HUES48 (cell line): Measurements from ENCODE around the gene YWHAE.
"Not testable (repeated sequence)": the region's sequence is repeated elsewhere in the genome, so short reads cannot be mapped to it uniquely, and the experiment has no call there.

Experiments used
- H3K27ac ChIP-seq: one replicate; pipeline ENCODE4 v1.7.0; 2013; ENCODE audit warnings: low read depth, low read length, inconsistent platforms
- H3K27me3 ChIP-seq: 2 replicates; pipeline ENCODE4 v1.6.1; 2013; ENCODE audit warnings: mild to moderate bottlenecking, low read length; ENCODE audit not compliant: control insufficient read depth, insufficient read depth
- H3K36me3 ChIP-seq: 2 replicates; pipeline ENCODE4 v1.6.1; 2013; ENCODE audit warnings: low read length; ENCODE audit not compliant: control insufficient read depth, insufficient read depth
- H3K4me1 ChIP-seq: 2 replicates; pipeline ENCODE4 v1.6.1; 2013; ENCODE audit warnings: mild to moderate bottlenecking, low read length; ENCODE audit not compliant: control insufficient read depth, insufficient read depth
- H3K4me3 ChIP-seq: 2 replicates; pipeline ENCODE4 v1.5.1; 2013; ENCODE audit warnings: mild to moderate bottlenecking, low read depth, low read length
- H3K9ac ChIP-seq: 2 replicates; pipeline ENCODE4 v1.6.1; 2013; ENCODE audit warnings: mild to moderate bottlenecking, low read depth, low read length, moderate library complexity
- H3K9me3 ChIP-seq: 2 replicates; pipeline ENCODE4 v1.6.1; 2013; ENCODE audit warnings: low read length; ENCODE audit not compliant: control insufficient read depth, insufficient read depth

YWHAE gene

DNA sequence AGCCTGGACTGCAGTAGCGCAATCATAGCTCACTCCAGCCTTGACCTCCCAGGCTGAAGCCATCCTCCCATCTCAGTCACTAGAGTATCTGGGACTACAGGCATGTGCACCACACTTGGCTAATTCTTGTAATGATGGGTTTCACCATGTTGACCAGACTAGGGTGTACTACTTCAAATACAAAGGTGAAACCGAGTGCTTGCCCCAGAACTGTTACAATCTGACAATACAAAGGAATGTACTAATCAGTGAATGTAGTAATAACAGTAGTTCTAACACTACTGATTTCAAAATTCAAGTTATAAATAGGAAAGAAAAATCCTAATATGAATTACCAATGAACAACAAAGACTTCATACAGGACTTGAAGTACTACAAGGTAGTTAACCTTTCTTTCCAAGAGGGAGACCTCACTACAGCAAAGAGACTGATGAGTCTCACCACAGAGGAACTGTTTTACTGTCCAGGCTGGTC, 31.6 kb upstream of the YWHAE start:
- no peak overlapping the region for H3K4me3 ChIP-seq
- H3K27me3 ChIP-seq = no peaks in the 10 kb centered on the region
- H3K9ac ChIP-seq = no peak overlapping the region
- no peaks in the 10 kb centered on the region for H3K4me1 ChIP-seq
- no peak overlapping the region for H3K27ac ChIP-seq
- peaks cover 54% of the 10 kb centered on the region for H3K36me3 ChIP-seq
- no peaks in the 10 kb centered on the region for H3K9me3 ChIP-seq

DNA sequence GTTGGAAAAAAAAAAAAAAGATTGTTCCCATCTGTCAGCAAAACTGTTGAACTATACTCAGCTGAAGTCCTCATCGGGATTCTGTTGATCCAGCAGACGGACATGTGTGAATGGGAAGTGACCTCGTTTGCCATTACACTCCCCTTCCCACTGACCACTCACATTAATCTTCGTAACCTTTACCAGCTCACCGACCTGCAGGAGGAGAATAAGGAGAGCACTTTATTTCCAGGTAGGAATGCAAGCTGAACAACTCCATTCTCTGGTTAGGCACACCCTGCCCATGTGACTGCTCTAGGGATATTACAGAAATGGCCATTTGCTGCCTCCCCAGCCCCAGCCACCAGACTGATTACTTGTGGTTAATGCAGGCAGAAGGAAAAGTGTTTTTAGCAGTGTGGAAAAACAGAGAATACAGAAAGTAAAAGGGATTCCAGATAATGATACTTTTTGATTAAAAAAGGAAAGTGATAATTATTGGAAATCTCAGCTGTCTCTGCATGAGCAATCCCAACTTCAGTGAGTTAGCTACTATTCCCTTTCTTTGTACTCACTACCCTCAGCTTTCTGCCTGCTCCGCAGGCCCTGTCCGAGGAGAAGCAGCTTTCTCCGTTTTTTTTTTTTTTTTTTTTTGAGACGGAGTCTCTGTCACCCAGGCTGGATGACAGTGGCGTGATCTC, 23.6 kb upstream of the YWHAE start:
- Histone ChIP-seq H3K36me3 (peaks cover 46% of the 10 kb centered on the region), H3K27ac (no peak overlapping the region), H3K9ac (no peak overlapping the region)

GRCh38 chr17:1422885-1423284, 22.9 kb upstream of the YWHAE start:
- peaks cover 46% of the 10 kb centered on the region for H3K36me3 ChIP-seq
- H3K4me3 ChIP-seq = no peak overlapping the region
- H3K9me3 ChIP-seq = no peaks in the 10 kb centered on the region
- no peaks in the 10 kb centered on the region for H3K27me3 ChIP-seq
- H3K4me1 ChIP-seq = no peaks in the 10 kb centered on the region
- no peak overlapping the region for H3K27ac ChIP-seq
- H3K9ac ChIP-seq = no peak overlapping the region

More for the DNA sequence above, 23.6 kb upstream of the YWHAE start:
- Histone ChIP-seq H3K4me3 (no peak overlapping the region), H3K4me1 (no peaks in the 10 kb centered on the region), H3K27me3 (no peaks in the 10 kb centered on the region), H3K9me3 (no peaks in the 10 kb centered on the region)

DNA sequence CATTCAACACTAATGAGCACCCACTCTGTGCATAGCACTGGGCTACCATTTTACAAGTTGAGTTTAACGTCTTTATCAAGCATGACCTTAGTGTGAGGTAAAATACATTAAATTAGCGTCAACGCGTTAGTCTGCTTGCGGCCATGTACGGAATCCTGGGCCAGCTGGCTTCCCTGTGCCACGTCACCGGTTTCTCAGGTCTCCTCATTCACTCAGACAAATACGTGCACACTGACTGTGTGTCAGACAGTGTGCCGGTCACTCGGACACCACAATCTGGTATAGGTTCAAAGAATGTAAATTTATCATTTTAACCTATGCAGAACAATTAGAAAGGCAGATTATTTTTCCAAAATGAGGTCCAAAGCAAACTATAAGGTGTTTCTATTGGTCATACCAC, 21.4 kb upstream of the YWHAE start:
- peaks cover 46% of the 10 kb centered on the region for H3K36me3 ChIP-seq

DNA sequence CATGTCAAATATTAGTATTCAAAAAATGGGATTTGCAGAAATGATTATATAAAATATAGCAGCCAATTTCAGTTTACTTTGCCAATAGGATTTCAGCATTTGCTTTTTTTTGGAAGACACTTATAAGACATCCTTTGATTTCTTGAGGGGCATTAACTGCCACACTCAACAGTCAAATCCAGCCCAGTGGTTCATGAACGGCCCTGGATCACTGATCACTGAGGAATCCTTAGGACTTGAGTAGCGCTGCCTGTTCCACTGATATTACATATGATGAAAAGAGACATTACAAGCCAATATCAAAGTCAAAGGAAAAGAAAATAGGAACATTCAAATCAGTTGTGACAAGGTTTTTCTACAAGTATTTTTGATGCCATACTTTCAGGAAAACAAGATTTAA, 21.0 kb upstream of the YWHAE start:
- Histone ChIP-seq H3K9me3 (no peaks in the 10 kb centered on the region), H3K36me3 (peaks cover 43% of the 10 kb centered on the region), H3K27ac (no peak overlapping the region), H3K9ac (no peak overlapping the region), H3K4me1 (no peaks in the 10 kb centered on the region), H3K4me3 (no peak overlapping the region), H3K27me3 (no peaks in the 10 kb centered on the region)

More for the DNA sequence above, 21.4 kb upstream of the YWHAE start:
- Histone ChIP-seq H3K27ac (no peak overlapping the region), H3K27me3 (no peaks in the 10 kb centered on the region), H3K4me1 (no peaks in the 10 kb centered on the region), H3K9me3 (no peaks in the 10 kb centered on the region), H3K9ac (no peak overlapping the region), H3K4me3 (no peak overlapping the region)

GRCh38 chr17:1420163-1420562, 20.1 kb upstream of the YWHAE start:
- H3K36me3 ChIP-seq = peaks cover 35% of the 10 kb centered on the region
- no peak overlapping the region for H3K4me3 ChIP-seq
- no peak overlapping the region for H3K27ac ChIP-seq
- H3K9me3 ChIP-seq = no peaks in the 10 kb centered on the region
- H3K9ac ChIP-seq = no peak overlapping the region
- H3K4me1 ChIP-seq = no peaks in the 10 kb centered on the region
- H3K27me3 ChIP-seq = no peaks in the 10 kb centered on the region

GRCh38 chr17:1418476-1418875, 18.5 kb upstream of the YWHAE start:
- H3K4me1 ChIP-seq, H3K9me3 ChIP-seq, H3K9ac ChIP-seq, H3K27me3 ChIP-seq, H3K4me3 ChIP-seq, H3K27ac ChIP-seq: not testable (repeated sequence)
- peaks cover 32% of the 10 kb centered on the region for H3K36me3 ChIP-seq

- Histone ChIP-seq H3K9me3 (no peaks in the 10 kb centered on the region), H3K4me1 (no peaks in the 10 kb centered on the region), H3K27ac (no peak overlapping the region), H3K4me3 (no peak overlapping the region), H3K36me3 (peaks cover 14% of the 10 kb centered on the region), H3K27me3 (no peaks in the 10 kb centered on the region), H3K9ac (no peak overlapping the region)
These were observed 16.4 kb upstream of the YWHAE start for GRCh38 chr17:1416414-1416813.

- Histone ChIP-seq H3K27me3 (no peaks in the 10 kb centered on the region), H3K9me3 (no peaks in the 10 kb centered on the region), H3K36me3 (no peaks in the 10 kb centered on the region), H3K9ac (no peak overlapping the region), H3K4me3 (no peak overlapping the region), H3K27ac (no peak overlapping the region), H3K4me1 (no peaks in the 10 kb centered on the region)
These were observed 14.6 kb upstream of the YWHAE start for GRCh38 chr17:1414634-1415033.

DNA sequence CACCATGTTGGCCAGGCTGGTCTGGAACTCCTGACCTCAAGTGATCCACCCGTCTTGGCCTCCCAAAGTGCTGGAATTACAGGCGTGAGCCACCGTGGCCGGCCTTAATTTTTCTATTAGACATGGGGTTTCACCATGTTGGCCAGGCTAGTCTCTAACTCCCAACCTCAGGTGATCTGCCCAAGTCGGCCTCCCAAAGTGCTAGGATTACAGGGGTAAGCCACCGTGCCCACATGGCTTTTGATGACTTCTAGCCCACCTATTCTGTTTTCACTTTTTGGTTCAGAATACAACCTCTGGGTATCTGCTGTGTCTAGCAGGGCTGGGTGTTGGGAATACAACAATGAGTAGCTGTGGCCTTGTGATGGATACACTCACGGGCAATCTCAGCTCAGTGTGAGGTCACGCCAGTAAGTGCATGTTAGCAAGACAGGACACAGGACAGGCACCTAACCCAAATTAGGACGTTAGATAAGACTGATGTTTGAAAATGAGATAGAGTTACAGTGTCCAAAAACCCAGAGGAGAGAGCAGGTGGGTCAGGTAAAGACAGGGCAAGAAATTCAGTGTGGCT, 14.1 kb upstream of the YWHAE start:
- Histone ChIP-seq H3K27ac (no peak overlapping the region), H3K4me3 (no peak overlapping the region), H3K9ac (no peak overlapping the region), H3K9me3 (no peaks in the 10 kb centered on the region), H3K27me3 (no peaks in the 10 kb centered on the region), H3K4me1 (no peaks in the 10 kb centered on the region), H3K36me3 (no peaks in the 10 kb centered on the region)

- Histone ChIP-seq H3K36me3 (no peaks in the 10 kb centered on the region), H3K27ac (no peak overlapping the region), H3K4me1 (no peaks in the 10 kb centered on the region), H3K9me3 (no peaks in the 10 kb centered on the region), H3K9ac (no peak overlapping the region), H3K27me3 (no peaks in the 10 kb centered on the region), H3K4me3 (no peak overlapping the region)
These were observed 13.3 kb upstream of the YWHAE start for GRCh38 chr17:1413281-1413791.
